Testis (tissue), 3 donors: ENCODE results near the gene ANKS1B. TPM values are rescaled to one million over a fixed set of nuclear protein-coding genes. Genes with fewer than 3 reads are reported as not detected.

Experiments
- DNase-seq: peaks from one replicate; pipeline ENCODE4 v3.0.0-alpha.2; 2019
- H3K27ac ChIP-seq, 2 donors: fragments of 200-600 bp; sonication (generic); one replicate each; pipeline ENCODE4 v1.5.1; 2019
- H3K27me3 ChIP-seq: fragments of 200-600 bp; sonication (generic); one replicate; pipeline ENCODE4 v1.5.1; 2019
- H3K36me3 ChIP-seq: fragments of 200-600 bp; sonication (generic); one replicate; pipeline ENCODE4 v1.5.1; 2017; ENCODE audit warnings: low read depth; ENCODE audit errors: missing control alignments
- H3K4me1 ChIP-seq: fragments of 200-600 bp; sonication (generic); one replicate; pipeline ENCODE4 v1.5.1; 2019
- H3K4me3 ChIP-seq, 2 donors: fragments of 200-600 bp; sonication (generic); one replicate each; pipeline ENCODE4 v1.5.1; 2017 to 2019
- H3K9me3 ChIP-seq: fragments of 200-600 bp; sonication (generic); one replicate; pipeline ENCODE4 v1.5.1; 2017
- POLR2A ChIP-seq: fragments of 450-650 bp; IDR thresholded peaks from one replicate; pipeline ENCODE4 v1.6.1; 2017; ENCODE audit warnings: antibody characterized with exemption, mild to moderate bottlenecking, moderate library complexity
- WGBS, 2 donors: methylation state at CpG; one replicate each; pipeline ENCODE4 v1.1.5; 2018; 5-methylcytosine and 5-hydroxymethylcytosine counted together
- intact Hi-C: fragments of 100-400 bp; cut with DNase I; formaldehyde crosslinking; loops from one replicate; pipeline ENCODE4 v1.15.1; 2023; ENCODE audit warnings: low total_unique reads
- polyA plus RNA-seq: library from polyadenylated mRNA; stranded (reverse); fragments of 350-450 nt; fragmentation: Illumina TruSeq; extraction: RNeasy Lipid Tissue Mini Kit (QIAGEN cat#74804); gene quantifications from one replicate; pipeline ENCODE4 v1.2.3, GENCODE V29; 2014; ENCODE audit warnings: low read depth, low replicate concordance; ENCODE audit not compliant: insufficient read depth
- total RNA-seq, 2 donors: library from RNA; depleted of rRNA; stranded (reverse); fragments of >200 nt; gene quantifications; one replicate each; pipeline ENCODE4 v1.2.3, GENCODE V29; 2016
- TF ChIP-seq, protein P1 (sequence below), 3 experiments: fragments of 450-650 bp in 2 of 3; fragments of 200-600 bp in 1 of 3; sonication (generic) in 1 of 3; IDR thresholded peaks; one replicate each; pipeline ENCODE4 v1.5.1; 2016 to 2019; ENCODE audit warnings: antibody characterized with exemption in 3 of 3, mild to moderate bottlenecking in 2 of 3, moderate library complexity in 1 of 3

ANKS1B gene
- total and polyA plus RNA-seq, 3 donors from 2014 or later = 26.8 to 58.2 (median 30.9) TPM

GRCh38 chr12:99119449-99119848, 865.3 kb downstream of the ANKS1B start:
- Histone ChIP-seq H3K4me3 (no peak overlapping the region), H3K27ac (no peak overlapping the region), H3K36me3 (no peaks in the 10 kb centered on the region), H3K9me3 (no peaks in the 10 kb centered on the region), H3K4me1 (no peaks in the 10 kb centered on the region), H3K27me3 (no peaks in the 10 kb centered on the region)
- no peak for DNase-seq
- TF ChIP-seq POLR2A = no peak
- TF ChIP-seq, protein P1, sequence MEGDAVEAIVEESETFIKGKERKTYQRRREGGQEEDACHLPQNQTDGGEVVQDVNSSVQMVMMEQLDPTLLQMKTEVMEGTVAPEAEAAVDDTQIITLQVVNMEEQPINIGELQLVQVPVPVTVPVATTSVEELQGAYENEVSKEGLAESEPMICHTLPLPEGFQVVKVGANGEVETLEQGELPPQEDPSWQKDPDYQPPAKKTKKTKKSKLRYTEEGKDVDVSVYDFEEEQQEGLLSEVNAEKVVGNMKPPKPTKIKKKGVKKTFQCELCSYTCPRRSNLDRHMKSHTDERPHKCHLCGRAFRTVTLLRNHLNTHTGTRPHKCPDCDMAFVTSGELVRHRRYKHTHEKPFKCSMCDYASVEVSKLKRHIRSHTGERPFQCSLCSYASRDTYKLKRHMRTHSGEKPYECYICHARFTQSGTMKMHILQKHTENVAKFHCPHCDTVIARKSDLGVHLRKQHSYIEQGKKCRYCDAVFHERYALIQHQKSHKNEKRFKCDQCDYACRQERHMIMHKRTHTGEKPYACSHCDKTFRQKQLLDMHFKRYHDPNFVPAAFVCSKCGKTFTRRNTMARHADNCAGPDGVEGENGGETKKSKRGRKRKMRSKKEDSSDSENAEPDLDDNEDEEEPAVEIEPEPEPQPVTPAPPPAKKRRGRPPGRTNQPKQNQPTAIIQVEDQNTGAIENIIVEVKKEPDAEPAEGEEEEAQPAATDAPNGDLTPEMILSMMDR (IDR thresholded peaks at IDR 0.05) = no peak
- intact Hi-C loops = no loop called here

DNA sequence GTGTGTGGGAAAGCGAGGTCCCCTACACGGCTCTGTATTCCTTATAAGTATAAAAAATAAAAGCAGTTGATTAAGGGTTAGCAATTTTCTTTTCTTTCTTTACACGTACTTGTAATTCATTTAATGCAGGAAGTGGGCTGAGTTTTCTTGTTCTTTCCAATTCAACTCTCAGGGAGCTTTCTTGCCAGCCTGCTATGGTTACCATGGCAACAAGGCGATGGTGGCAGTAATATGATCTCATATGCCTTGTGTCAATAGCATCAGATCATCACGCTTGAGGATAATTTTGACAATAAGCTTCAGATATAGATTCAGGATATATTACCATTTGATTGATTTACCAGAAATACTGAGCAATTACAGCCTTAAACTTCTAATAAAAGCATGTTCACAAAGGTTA, 873.1 kb downstream of the ANKS1B start:
- H3K27me3 ChIP-seq = no peaks in the 10 kb centered on the region
- no peak for DNase-seq
- no peak overlapping the region for H3K27ac ChIP-seq
- intact Hi-C loops = no loop called here
- no peaks in the 10 kb centered on the region for H3K4me1 ChIP-seq
- H3K9me3 ChIP-seq = no peaks in the 10 kb centered on the region
- TF ChIP-seq POLR2A = no peak
- TF ChIP-seq, protein P1 (IDR thresholded peaks at IDR 0.05) = no peak
- no peaks in the 10 kb centered on the region for H3K36me3 ChIP-seq
- 71 to 74% methylated on average over 5 of the region's 5 CpGs for WGBS, 2 donors
- H3K4me3 ChIP-seq = no peak overlapping the region

DNA sequence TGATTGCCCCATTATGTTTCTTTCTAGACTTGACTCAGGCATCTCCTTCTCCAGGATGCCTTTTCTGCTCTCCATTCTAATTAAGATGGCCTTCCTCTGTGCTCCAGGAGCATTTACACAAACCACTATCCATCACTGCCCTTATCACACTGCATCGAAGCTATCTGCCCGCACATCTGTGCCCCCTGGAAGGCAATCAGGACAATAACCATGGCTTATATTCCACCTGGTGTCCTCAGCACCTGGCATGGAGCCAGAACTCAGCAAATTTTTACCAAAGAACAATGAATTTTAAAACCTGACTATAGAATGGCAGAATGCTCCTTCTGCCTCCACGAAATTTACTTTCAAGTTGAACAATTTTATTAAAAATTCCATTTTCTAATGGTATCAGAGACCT, 873.9 kb downstream of the ANKS1B start:
- no peak overlapping the region for H3K27ac ChIP-seq
- TF ChIP-seq POLR2A = no peak
- TF ChIP-seq, protein P1 (IDR thresholded peaks at IDR 0.05) = no peak
- H3K4me3 ChIP-seq = no peak overlapping the region
- intact Hi-C loops = no loop called here
- no peaks in the 10 kb centered on the region for H3K9me3 ChIP-seq
- no peak for DNase-seq
- WGBS, 2 donors = 70 to 81% methylated on average over 3 of the region's 3 CpGs
- no peaks in the 10 kb centered on the region for H3K27me3 ChIP-seq
- no peaks in the 10 kb centered on the region for H3K36me3 ChIP-seq
- H3K4me1 ChIP-seq = no peaks in the 10 kb centered on the region

GRCh38 chr12:99110212-99110611, 874.5 kb downstream of the ANKS1B start:
- Histone ChIP-seq H3K27me3 (no peaks in the 10 kb centered on the region), H3K27ac (no peak overlapping the region), H3K4me1 (no peaks in the 10 kb centered on the region), H3K36me3 (no peaks in the 10 kb centered on the region), H3K9me3 (no peaks in the 10 kb centered on the region), H3K4me3 (no peak overlapping the region)
- intact Hi-C loops = no loop called here
- no peak for DNase-seq
- no peak for TF ChIP-seq POLR2A
- TF ChIP-seq, protein P1 (IDR thresholded peaks at IDR 0.05) = no peak
- WGBS, 2 donors = 71 to 76% methylated on average over 2 of the region's 2 CpGs

- DNase-seq = no peak
- H3K27ac ChIP-seq = no peak overlapping the region
- intact Hi-C loops = no loop called here
- WGBS, 2 donors = 94 to 95% methylated on average over 2 of the region's 2 CpGs
- no peak overlapping the region for H3K4me3 ChIP-seq
- no peaks in the 10 kb centered on the region for H3K4me1 ChIP-seq
- no peaks in the 10 kb centered on the region for H3K9me3 ChIP-seq
- no peaks in the 10 kb centered on the region for H3K27me3 ChIP-seq
- no peaks in the 10 kb centered on the region for H3K36me3 ChIP-seq
- TF ChIP-seq POLR2A = no peak
- TF ChIP-seq, protein P1 (IDR thresholded peaks at IDR 0.05) = no peak
These were observed 875.8 kb downstream of the ANKS1B start for GRCh38 chr12:99108924-99109323.
